RWPE2 (cell line): ENCODE data around the gene CX3CL1.
A peak's percentile ranks its signal among the peaks of the same experiment; 100 is the strongest.

Experiments
- ATAC-seq: fragments of 200-7000 bp; cut with Tn5 transposase; 3 replicates; pipeline ENCODE4 v1.9.1; 2021; ENCODE audit warnings: low read depth
- DNase-seq: peaks from one replicate; pipeline ENCODE4 v3.0.0-alpha.2; 2020; ENCODE audit warnings: low spot score
- H3K27ac ChIP-seq: fragments of 450-650 bp; 2 replicates; pipeline ENCODE4 v1.5.1; 2017; ENCODE audit warnings: mild to moderate bottlenecking; ENCODE audit not compliant: poor library complexity, severe bottlenecking
- H3K27me3 ChIP-seq: fragments of 250-450 bp; sonication (Bioruptor Pico); 2 replicates; pipeline ENCODE4 v1.5.1; 2021; ENCODE audit warnings: mild to moderate bottlenecking, moderate library complexity; ENCODE audit not compliant: insufficient read depth, poor library complexity, severe bottlenecking
- H3K36me3 ChIP-seq: fragments of 250-450 bp; sonication (Bioruptor Pico); 2 replicates; pipeline ENCODE4 v1.5.1; 2020; ENCODE audit warnings: low read depth, mild to moderate bottlenecking, moderate library complexity
- H3K4me1 ChIP-seq: fragments of 250-450 bp; sonication (Bioruptor Pico); 2 replicates; pipeline ENCODE4 v1.5.1; 2021; ENCODE audit warnings: mild to moderate bottlenecking, moderate library complexity; ENCODE audit not compliant: insufficient read depth, poor library complexity, severe bottlenecking
- H3K4me3 ChIP-seq: fragments of 250-450 bp; sonication (Bioruptor Pico); 2 replicates; pipeline ENCODE4 v1.5.1; 2021; ENCODE audit warnings: mild to moderate bottlenecking, moderate library complexity; ENCODE audit not compliant: severe bottlenecking
- H3K9me3 ChIP-seq: fragments of 250-450 bp; sonication (Bioruptor Pico); 2 replicates; pipeline ENCODE4 v1.5.1; 2021; ENCODE audit warnings: mild to moderate bottlenecking, moderate library complexity; ENCODE audit not compliant: severe bottlenecking
- CTCF ChIP-seq: fragments of 450-650 bp; IDR thresholded peaks from one replicate; pipeline ENCODE4 v1.5.1; 2017; ENCODE audit warnings: mild to moderate bottlenecking, moderate library complexity; ENCODE audit not compliant: poor library complexity, severe bottlenecking

The CX3CL1 gene

DNA sequence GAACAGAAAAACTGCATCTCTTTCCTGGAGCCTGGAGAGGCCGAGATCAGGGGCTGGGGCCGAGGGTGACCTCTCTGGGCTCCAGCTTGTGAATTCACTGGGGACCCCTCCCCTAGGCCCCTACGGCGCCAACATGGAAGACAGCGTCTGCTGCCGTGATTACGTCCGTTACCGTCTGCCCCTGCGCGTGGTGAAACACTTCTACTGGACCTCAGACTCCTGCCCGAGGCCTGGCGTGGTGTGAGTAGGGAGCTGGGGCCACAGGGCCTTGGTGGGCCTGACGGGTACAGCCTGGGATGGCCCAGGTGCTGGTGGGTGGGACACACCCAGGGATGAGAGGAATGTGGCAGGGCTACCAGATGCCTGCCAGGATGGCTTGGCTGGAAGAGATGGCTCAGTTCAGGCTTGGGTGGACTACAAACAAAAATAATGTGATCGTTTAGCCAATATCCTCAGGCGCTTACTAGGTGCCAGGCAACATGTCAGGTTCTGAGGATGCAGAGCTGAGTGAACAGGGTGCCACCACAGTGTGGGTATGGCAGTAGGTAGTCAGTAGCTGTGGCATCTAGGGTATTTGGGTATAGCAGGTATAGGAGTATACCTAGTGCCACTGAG lies 11.9 kb upstream of the CX3CL1 start:
- Histone ChIP-seq H3K27me3 (no peaks in the 10 kb centered on the region), H3K27ac (no peak overlapping the region), H3K4me1 (peaks cover 5% of the 10 kb centered on the region), H3K9me3 (no peaks in the 10 kb centered on the region), H3K4me3 (no peak overlapping the region), H3K36me3 (no peaks in the 10 kb centered on the region)
- TF ChIP-seq CTCF: no peak
- ATAC-seq: no peak
- DNase-seq: no peak

GRCh38 chr16:57361404-57361803 lies 10.9 kb upstream of the CX3CL1 start:
- Histone ChIP-seq H3K36me3 (no peaks in the 10 kb centered on the region), H3K9me3 (no peaks in the 10 kb centered on the region), H3K27me3 (no peaks in the 10 kb centered on the region), H3K27ac (no peak overlapping the region), H3K4me1 (peaks cover 5% of the 10 kb centered on the region), H3K4me3 (no peak overlapping the region)
- TF ChIP-seq CTCF: no peak
- DNase-seq (peak; percentile 23), ATAC-seq (no peak)

DNA sequence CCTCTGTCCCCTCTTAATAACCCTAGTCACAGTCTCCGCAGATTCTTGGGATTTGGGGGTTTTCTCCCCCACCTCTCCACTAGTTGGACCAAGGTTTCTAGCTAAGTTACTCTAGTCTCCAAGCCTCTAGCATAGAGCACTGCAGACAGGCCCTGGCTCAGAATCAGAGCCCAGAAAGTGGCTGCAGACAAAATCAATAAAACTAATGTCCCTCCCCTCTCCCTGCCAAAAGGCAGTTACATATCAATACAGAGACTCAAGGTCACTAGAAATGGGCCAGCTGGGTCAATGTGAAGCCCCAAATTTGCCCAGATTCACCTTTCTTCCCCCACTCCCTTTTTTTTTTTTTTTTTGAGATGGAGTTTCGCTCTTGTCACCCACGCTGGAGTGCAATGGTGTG lies 8.1 kb upstream of the CX3CL1 start:
- Histone ChIP-seq H3K4me3 (no peak overlapping the region), H3K27ac (no peak overlapping the region), H3K9me3 (no peaks in the 10 kb centered on the region), H3K27me3 (no peaks in the 10 kb centered on the region), H3K36me3 (no peaks in the 10 kb centered on the region), H3K4me1 (peaks cover 3% of the 10 kb centered on the region)
- no peak for TF ChIP-seq CTCF
- DNase-seq: no peak
- ATAC-seq: no peak

DNA sequence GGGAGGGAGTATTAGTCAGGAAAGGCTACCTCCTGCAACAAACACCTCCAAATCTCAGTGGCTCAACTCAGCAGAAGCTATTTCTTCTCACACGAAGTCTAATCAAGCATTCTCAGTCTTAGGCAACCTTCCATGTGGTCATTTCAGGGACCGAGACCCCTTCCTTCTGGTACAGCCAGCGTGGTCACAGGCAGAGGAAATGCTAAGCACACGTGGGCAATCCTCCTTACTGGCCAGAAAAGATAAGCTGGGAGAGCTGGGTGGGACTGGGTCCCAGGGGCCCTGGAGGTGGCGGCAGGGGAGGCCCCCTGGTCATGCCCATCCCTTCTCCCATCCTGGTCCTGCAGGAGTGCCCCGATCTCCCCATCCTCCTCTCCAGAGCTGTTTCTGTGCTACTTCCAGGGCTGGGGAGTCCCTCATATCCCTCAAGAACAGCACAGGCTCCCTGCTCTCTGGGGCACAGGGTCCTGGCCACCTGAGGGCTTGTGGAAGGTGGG lies 5.7 kb upstream of the CX3CL1 start:
- TF ChIP-seq CTCF: no peak

GRCh38 chr16:57367116-57367752 lies 5.1 kb upstream of the CX3CL1 start:
- Histone ChIP-seq H3K36me3 (no peaks in the 10 kb centered on the region), H3K27me3 (no peaks in the 10 kb centered on the region), H3K4me3 (no peak overlapping the region), H3K4me1 (peaks cover 3% of the 10 kb centered on the region), H3K27ac (no peak overlapping the region), H3K9me3 (no peaks in the 10 kb centered on the region)
- ATAC-seq (peak; percentile 60), DNase-seq (peak; percentile 19)
- no peak for TF ChIP-seq CTCF

More for the DNA sequence above, 5.7 kb upstream of the CX3CL1 start:
- Histone ChIP-seq H3K4me1 (peaks cover 3% of the 10 kb centered on the region), H3K36me3 (no peaks in the 10 kb centered on the region), H3K27me3 (no peaks in the 10 kb centered on the region), H3K27ac (no peak overlapping the region), H3K4me3 (no peak overlapping the region), H3K9me3 (no peaks in the 10 kb centered on the region)
- no peak for DNase-seq
- no peak for ATAC-seq
